H7 (cell line): ENCODE measurements around the gene OVOL2. TPM values are rescaled to one million over a fixed set of nuclear protein-coding genes. Genes with fewer than 3 reads are reported as not detected.

Experiments used
- DNase-seq: peaks from one replicate; pipeline ENCODE4 v3.0.0; 2012
- H3K27me3 ChIP-seq: 2 replicates; pipeline ENCODE4 v1.6.0; 2011; ENCODE audit warnings: mild to moderate bottlenecking, low read length; ENCODE audit not compliant: control insufficient read depth, insufficient read depth
- H3K36me3 ChIP-seq: replicated peaks from 2 replicates; pipeline ENCODE4 v1.5.1; 2011; ENCODE audit warnings: low read length; ENCODE audit not compliant: control insufficient read depth, insufficient read depth
- H3K4me3 ChIP-seq: 2 replicates; pipeline ENCODE4 v1.5.1; 2011; ENCODE audit warnings: low read depth, mild to moderate bottlenecking, control low read depth, low read length, moderate library complexity; ENCODE audit not compliant: insufficient read depth
- total RNA-seq: library from RNA; depleted of rRNA; stranded (reverse); fragments of >200 nt; shearing (Covaris generic); gene quantifications from 2 replicates; pipeline ENCODE4 v1.2.3, GENCODE V29; 2014

Gene OVOL2
- total RNA-seq, 1 experiment from 2014 or later = 3.3 TPM

DNA sequence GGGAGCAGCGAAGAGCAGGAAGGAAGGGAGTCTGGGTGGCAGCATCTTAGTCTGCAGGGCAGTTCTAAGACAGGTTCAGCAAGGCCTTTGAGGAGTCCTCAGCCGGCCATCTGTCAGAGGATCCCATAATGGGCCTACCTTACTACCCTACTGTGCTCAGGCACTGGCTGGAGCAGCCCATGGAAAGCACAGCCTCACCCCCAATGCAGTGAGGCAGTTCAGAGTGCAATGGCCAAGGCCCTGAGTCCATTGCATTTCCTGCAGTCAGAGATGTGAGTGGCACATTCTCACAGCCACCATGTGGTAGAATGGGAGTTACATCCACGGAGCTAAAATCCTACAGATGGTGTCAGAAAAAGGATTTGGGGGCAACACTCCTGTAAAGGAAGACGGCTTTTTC lies 19.4 kb upstream of the OVOL2 start:
- Histone ChIP-seq H3K36me3 (no peaks in the 10 kb centered on the region), H3K4me3 (no peak overlapping the region), H3K27me3 (no peaks in the 10 kb centered on the region)
- no peak for DNase-seq

DNA sequence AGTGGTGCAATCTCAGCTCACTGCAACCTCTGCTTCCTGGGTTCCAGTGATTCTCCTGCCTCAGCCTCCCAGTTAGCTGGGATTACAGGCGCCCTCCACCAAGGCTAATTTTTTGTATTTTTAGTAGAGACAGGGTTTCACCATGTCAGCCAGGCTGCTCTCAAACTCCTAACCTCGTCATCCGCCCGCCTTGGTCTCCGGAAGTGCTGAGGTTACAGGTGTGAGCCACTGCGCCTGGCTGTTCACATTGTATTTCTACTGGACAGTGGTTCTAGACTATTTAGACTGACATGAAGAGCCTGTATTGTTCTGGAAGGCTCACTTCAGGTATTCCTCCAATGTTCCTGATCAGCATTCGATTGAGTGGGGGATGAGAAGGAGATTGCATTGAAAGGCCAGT lies 14.8 kb upstream of the OVOL2 start:
- no peak for DNase-seq

DNA sequence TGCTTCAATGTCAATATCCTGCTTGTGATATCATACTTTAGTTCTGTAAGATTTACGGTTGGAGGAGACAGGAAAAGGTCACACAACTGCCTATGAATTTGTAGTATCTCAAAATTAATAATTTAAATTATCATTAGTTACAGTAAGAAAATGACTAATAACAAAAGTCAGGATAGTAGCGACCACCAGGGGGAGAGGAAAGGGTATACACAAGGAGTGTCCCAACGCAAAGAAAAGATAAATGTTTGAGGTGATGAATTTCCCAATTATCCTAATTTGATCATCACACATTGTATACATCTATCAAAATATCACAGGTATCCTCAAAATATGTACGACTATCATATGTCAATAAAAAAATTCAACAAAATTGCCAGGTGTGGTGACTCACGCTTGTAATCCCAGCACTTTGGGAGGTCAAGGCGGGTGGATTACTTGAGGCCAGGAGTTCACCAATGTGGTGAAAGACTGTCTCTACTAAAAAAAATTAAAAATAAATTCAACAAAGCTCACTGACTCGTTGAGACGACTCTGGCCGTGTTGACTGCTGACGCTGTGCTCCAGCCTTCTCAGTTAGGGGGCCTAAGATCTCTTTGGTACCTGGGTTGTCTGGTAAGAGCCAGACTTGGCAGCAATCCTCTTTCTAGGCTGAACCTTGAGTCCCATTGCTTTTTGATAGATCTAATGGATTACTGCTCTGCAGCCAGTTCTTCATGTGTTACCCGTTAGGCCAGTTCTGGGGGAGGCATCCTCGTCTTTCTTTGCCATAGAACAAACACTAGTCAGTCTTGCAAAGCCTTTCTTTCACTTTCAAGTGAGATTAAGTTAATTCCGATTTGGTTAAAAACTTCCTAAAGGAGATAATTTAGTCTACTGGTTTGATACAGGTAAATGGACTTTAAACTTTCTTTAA lies 9.0 kb upstream of the OVOL2 start:
- H3K4me3 ChIP-seq = no peak overlapping the region
- H3K27me3 ChIP-seq = no peaks in the 10 kb centered on the region
- DNase-seq = no peak
- no peaks in the 10 kb centered on the region for H3K36me3 ChIP-seq

More for the DNA sequence above, 14.8 kb upstream of the OVOL2 start:
- H3K4me3 ChIP-seq = no peak overlapping the region
- no peaks in the 10 kb centered on the region for H3K36me3 ChIP-seq
- no peaks in the 10 kb centered on the region for H3K27me3 ChIP-seq

DNA sequence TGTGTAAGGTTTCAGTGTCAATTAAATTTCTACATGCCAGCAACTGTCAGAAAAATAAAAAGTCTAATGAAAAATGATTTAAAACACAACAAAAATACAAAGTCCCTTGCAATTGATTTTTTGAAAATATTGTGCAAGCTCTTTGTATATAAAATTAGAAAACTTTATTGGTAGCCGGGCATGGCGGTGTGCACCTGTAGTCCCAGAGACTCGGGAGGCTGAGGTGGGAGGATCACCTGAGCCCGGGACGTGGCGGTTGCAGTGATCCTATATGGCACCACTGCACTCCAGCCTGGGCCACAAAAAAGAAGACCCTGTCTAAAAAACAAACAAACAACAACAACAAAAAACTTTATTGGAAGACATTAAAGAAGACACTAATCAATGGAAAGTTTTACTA lies 6.0 kb upstream of the OVOL2 start:
- H3K4me3 ChIP-seq = no peak overlapping the region
- no peaks in the 10 kb centered on the region for H3K36me3 ChIP-seq
- no peak for DNase-seq
- peaks cover 14% of the 10 kb centered on the region for H3K27me3 ChIP-seq

DNA sequence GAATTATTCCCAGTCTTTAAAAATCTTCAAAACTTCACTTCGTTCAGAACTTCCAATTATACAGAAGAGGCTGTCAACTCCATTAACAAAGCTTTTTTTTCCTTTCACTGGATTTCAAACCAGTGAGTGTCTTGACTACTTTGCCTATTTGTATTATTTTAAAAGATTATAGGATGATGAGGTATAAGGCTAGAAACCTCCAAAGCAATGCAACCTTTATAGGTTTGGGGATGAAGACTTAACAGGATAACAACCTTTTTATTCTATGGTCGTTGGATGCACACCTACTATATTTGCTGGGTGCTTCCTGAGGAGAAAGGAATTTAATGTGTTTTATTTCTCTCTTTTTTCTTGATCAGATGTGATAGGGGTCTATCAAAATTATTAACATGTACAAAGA lies 1.9 kb upstream of the OVOL2 start:
- no peaks in the 10 kb centered on the region for H3K36me3 ChIP-seq
- DNase-seq = no peak
- peak overlapping the region; percentile 67 for H3K4me3 ChIP-seq
- H3K27me3 ChIP-seq = peaks cover 52% of the 10 kb centered on the region

DNA sequence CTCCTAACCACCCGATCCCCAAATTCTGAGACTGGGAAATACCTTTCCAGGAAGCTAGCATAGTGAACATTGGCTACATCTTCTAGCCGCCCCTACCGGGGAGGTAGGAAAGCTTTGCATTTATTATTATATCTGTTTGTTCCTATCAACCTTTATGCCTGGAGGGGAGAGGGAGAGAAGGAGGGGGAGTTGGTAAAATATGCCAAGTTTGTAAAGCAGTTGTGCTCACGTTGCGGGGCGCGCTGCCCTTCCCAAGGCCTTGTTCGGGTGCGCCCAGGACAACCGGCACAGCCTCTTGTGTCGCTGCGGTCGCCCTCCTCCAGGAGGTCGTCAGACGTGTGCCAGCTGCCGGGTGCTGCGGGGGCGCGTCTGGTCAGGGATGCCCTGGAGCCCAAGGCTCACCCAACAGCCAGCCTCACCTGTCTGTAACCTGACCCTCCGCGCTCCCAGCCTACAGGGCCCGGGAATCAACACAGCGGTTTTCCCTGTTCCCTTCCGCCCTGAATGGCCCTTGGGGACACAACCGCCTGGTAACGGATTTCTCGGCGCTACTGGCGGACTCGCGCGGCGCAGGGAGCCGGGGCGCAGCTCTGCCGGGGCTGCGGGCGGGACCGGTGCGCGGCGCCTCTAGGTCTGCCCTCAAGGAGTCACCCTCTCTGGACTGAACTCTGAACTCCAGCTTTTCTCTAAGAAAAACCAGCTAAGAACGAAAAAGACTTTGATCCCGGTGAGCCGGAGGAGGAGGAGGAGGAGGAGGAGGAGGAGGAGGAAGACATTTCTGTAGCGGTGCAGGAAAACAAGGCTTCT lies 1.1 kb upstream of the OVOL2 start:
- Histone ChIP-seq H3K36me3 (no peaks in the 10 kb centered on the region), H3K27me3 (peaks cover 52% of the 10 kb centered on the region), H3K4me3 (peak overlapping the region; percentile 67)
- peak; percentile 89 for DNase-seq

DNA sequence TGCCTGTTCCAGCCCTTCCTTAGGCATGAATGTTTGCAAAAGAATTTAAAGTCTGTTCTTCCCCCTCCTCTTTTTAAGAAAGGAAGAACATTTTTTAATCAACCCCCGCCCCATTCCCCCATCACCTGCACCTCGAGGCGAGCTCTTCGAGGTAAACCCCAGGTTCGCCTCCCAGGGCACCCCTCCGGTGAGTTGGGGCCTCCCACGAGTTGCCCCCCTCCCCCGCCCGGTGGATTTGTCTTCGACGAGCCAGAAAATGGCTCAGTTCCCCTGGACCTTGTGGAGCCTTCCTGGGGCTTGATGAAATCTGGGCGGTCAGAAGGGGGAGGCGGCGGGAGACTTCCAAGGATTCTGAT lies 256 bp upstream of the OVOL2 start:
- peaks cover 52% of the 10 kb centered on the region for H3K27me3 ChIP-seq
- no peak for DNase-seq

DNA sequence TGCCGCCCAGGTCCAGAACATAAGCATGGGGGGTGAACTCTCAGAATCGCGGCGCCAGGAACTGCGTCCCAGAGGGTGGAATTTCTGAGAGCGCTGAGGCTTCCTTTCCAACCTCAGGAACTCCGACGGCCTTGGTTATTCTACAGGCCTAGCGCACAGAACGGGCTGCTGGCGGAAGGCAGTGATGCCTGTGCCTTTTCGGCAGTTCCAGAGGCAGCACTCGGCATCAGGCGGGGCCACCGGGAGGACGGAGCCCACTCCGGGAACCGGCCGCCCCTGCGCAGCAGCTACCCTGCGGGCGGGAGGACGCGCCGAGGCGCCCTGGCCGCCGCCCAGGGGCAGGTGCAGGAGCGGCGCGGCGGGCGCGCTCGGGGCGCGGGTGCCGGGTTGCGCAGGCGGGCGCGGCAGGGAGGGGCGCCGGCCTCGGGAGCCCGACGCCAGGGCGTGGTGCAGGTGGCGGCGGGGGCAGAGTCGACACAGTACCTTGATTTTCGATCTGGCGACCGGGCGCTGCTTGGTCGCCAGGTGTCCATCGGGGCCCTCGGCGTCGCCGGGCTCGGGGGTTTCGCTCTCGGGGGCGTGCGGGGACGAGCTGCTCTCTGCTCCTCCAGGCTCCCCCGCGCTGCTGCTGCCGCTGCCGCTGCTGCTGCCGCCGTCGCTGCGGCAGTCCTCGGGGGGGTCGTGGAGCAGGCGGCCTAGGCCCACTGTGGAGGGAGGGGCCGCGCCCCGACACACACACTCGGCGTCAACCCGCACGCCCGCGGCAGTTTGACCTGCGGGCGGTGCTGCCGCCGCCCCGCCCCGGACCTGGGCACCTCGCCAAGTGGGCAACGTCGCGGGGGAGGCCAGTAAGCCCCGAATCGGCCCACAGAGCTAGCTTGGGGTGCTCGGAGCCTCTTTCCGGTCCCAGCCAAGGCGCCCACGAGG lies 1.3 kb downstream of the OVOL2 start:
- peaks cover 52% of the 10 kb centered on the region for H3K27me3 ChIP-seq
- H3K36me3 ChIP-seq = no peaks in the 10 kb centered on the region
- peak; percentile 86 for DNase-seq
- H3K4me3 ChIP-seq = peak overlapping the region; percentile 67

More for the DNA sequence above, 256 bp upstream of the OVOL2 start:
- Histone ChIP-seq H3K4me3 (peak overlapping the region; percentile 67), H3K36me3 (no peaks in the 10 kb centered on the region)

DNA sequence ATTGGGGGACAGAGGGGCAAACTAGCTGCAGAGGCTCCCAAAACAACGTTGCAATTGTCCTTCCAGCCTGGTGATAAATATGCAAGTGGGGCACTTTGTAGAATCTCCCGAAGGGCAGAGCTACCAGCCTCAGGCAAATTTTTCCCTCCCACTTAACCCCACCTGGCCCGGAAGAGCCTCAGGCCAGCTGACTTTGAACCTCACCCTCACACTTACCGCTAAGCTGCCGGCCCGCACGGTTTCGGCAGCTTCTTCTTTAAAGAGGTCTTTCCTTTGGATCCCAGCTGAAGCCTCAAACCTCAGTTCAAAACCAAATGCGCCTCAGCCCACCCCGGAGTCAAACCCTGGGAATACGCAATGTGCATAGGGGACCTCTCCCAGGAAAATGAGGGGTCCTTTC lies 2.5 kb downstream of the OVOL2 start:
- Histone ChIP-seq H3K4me3 (no peak overlapping the region), H3K36me3 (no peaks in the 10 kb centered on the region), H3K27me3 (peaks cover 52% of the 10 kb centered on the region)
- peak; percentile 67 for DNase-seq

DNA sequence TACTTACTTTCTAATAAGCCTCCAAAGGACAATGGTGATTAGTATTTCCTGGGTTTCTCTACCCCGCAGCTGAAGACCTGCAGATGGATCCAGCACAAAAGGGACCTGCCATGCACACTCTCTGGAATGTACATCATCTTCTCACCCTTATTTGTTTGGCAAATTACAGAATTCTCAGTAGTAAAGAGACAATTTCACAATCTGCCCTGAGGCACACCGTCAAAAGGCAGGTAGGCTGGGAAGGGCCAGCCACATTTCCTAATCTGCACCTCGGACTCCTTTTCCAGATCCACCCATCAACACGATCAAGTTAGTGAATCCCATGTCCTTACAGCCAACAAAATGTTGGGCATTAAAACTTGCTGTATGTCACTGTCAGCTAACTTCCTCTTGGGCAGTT lies 4.9 kb downstream of the OVOL2 start:
- peaks cover 30% of the 10 kb centered on the region for H3K27me3 ChIP-seq
- no peak for DNase-seq
- no peak overlapping the region for H3K4me3 ChIP-seq
- H3K36me3 ChIP-seq = no peaks in the 10 kb centered on the region

DNA sequence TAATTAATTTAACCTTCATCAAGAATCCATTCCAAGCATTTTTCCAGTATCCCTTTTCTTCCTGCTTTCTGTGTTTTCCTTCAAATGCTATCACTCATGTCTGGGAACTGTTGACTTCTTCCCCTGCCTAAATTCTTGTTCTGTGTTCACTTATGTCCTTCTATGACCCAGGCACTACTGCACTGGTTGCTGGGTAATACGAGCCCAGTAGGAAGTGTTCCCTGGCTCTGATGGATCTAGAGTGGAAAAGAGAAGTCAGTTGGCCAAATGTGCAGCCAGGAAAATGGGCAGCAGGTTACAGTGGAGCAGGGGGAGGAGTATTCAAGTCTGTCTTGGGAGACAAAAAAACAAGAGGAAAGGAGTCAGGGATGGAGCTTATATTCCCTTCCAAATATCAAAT lies 7.1 kb downstream of the OVOL2 start:
- peaks cover 8% of the 10 kb centered on the region for H3K27me3 ChIP-seq
- H3K4me3 ChIP-seq = no peak overlapping the region
- DNase-seq = no peak
- no peaks in the 10 kb centered on the region for H3K36me3 ChIP-seq

DNA sequence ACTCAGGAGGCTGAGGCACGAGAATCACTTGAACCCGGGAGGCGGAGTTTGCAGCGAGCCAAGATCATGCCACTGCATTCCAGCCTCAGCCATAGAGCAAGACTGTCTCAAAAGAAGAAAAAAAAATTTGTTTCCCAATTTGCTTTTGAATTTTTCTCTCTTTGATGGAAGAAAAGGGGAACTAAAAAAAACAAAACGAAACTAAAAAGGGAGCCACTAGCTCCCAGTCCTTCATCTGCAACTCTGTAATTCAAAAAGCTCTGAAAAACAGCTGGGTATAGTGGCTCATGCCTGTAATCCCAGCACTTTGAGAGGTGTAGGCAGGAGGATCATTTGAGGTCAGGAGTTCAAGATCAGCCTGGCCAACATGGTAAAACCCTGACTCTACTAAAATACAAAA lies 9.5 kb downstream of the OVOL2 start:
- Histone ChIP-seq H3K36me3 (0 out of 2 replicates have a peak, but pooled peaks cover 1% of the 10 kb centered on the region), H3K27me3 (no peaks in the 10 kb centered on the region), H3K4me3 (no peak overlapping the region)
- no peak for DNase-seq

DNA sequence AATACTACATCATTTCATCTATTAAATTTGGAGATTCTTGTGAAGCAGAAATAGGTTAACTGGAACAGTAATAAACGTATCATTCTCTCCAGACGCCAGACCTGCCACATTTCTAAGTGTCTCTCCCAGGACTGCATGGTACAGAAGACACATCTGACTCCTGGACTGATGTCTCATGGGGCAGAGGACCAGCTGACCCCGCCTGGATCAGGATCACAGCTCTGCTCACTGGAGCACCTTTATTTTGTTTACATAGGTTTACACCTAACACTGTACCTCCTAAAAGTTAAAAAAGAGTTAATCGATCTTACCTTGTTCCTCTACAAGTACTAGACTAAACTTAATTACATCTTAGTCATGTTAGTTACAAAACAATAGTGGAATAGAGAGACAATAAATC lies 11.2 kb downstream of the OVOL2 start:
- Histone ChIP-seq H3K36me3 (0 out of 2 replicates have a peak, but pooled peaks cover 1% of the 10 kb centered on the region), H3K27me3 (no peaks in the 10 kb centered on the region), H3K4me3 (no peak overlapping the region)
- no peak for DNase-seq

DNA sequence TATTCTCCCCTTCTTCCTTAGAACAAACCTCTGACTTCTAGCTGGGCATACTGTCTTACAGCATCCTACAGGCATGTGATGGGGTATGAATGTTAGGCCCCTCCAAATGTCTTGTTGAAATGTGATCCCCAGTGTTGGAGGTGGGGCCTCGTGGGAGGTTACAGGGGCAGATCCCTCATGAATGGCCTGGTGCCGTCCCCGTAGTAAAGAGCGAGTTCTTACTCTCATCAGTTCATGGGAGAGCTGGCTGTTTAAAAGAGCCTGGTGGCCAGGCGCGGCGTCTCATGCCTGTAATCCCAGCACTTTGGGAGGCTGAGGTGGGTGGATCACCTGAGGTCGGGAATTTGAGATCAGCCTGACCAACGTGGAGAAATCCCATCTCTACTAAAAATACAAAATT lies 15.5 kb downstream of the OVOL2 start:
- Histone ChIP-seq H3K4me3 (no peak overlapping the region), H3K27me3 (no peaks in the 10 kb centered on the region), H3K36me3 (peaks cover 5% of the 10 kb centered on the region)
- DNase-seq = no peak
